Mesenchymal stem cell (in vitro differentiated cells and primary cell): ENCODE results near the gene VEGFB.
A peak's percentile ranks its signal among the peaks of the same experiment; 100 is the strongest.

Experiments
- DNase-seq: peaks from one replicate; pipeline ENCODE4 v3.0.0-alpha.2; 2013
- H2AFZ ChIP-seq: one replicate; pipeline ENCODE4 v1.6.1; 2013; ENCODE audit warnings: low read depth, mild to moderate bottlenecking, control low read depth, inconsistent platforms, low read length, moderate library complexity
- H2AK5ac ChIP-seq: 2 replicates; pipeline ENCODE4 v1.6.1; 2013; ENCODE audit warnings: low read length, moderate library complexity, mild to moderate bottlenecking, inconsistent platforms; ENCODE audit not compliant: severe bottlenecking
- H2BK120ac ChIP-seq: one replicate; pipeline ENCODE4 v1.6.1; 2013; ENCODE audit warnings: low read depth, mild to moderate bottlenecking, inconsistent platforms, low read length, moderate library complexity
- H2BK12ac ChIP-seq, 2 experiments: one replicate each; pipeline ENCODE4 v1.6.1; 2013; ENCODE audit warnings: inconsistent platforms in 2 of 2, low read length in 2 of 2, mild to moderate bottlenecking in 2 of 2, moderate library complexity in 2 of 2, control low read depth in 1 of 2
- H2BK15ac ChIP-seq: one replicate; pipeline ENCODE4 v1.6.1; 2013; ENCODE audit warnings: mild to moderate bottlenecking, low read depth, inconsistent platforms; ENCODE audit not compliant: poor library complexity, severe bottlenecking
- H2BK5ac ChIP-seq: 2 replicates; pipeline ENCODE4 v1.6.1; 2013; ENCODE audit warnings: low read depth, mild to moderate bottlenecking, low read length, control low read depth, inconsistent platforms; ENCODE audit not compliant: poor library complexity, severe bottlenecking
- H3K14ac ChIP-seq, 2 experiments: one replicate each; pipeline ENCODE4 v1.6.1; 2013; ENCODE audit warnings: inconsistent platforms in 2 of 2, low read length in 2 of 2, control low read depth in 1 of 2, mild to moderate bottlenecking in 1 of 2, moderate library complexity in 1 of 2
- H3K18ac ChIP-seq, 2 experiments: one replicate each; pipeline ENCODE4 v1.6.1; 2013; ENCODE audit warnings: inconsistent platforms in 2 of 2, low read length in 2 of 2, control low read depth in 1 of 2, low read depth in 1 of 2, mild to moderate bottlenecking in 1 of 2
- H3K23ac ChIP-seq, 2 experiments: one replicate each; pipeline ENCODE4 v1.6.1; 2013; ENCODE audit warnings: inconsistent platforms in 2 of 2, low read length in 2 of 2, mild to moderate bottlenecking in 2 of 2, moderate library complexity in 2 of 2, control low read depth in 1 of 2
- H3K27ac ChIP-seq: 2 replicates; pipeline ENCODE4 v1.5.1; 2013; ENCODE audit warnings: mild to moderate bottlenecking, moderate library complexity, low read length, control low read depth, inconsistent platforms; ENCODE audit not compliant: poor library complexity, severe bottlenecking
- H3K27me3 ChIP-seq, 2 experiments: 2 replicates each; pipeline versions ENCODE4 v1.6.1 to v1.7.0; 2013; ENCODE audit warnings: low read length in 2 of 2, mild to moderate bottlenecking in 2 of 2, moderate library complexity in 2 of 2, control low read depth in 1 of 2, inconsistent platforms in 1 of 2; ENCODE audit not compliant: control insufficient read depth in 1 of 2, insufficient read depth in 1 of 2
- H3K36me3 ChIP-seq, 2 experiments: 2 replicates each; pipeline versions ENCODE4 v1.6.1 to v1.7.0; 2013; ENCODE audit warnings: low read length in 2 of 2, control low read depth in 1 of 2, inconsistent platforms in 1 of 2, low read depth in 1 of 2, mild to moderate bottlenecking in 1 of 2; ENCODE audit not compliant: insufficient read depth in 2 of 2, control insufficient read depth in 1 of 2
- H3K4ac ChIP-seq, 2 experiments: one replicate each; pipeline ENCODE4 v1.6.1; 2013; ENCODE audit warnings: inconsistent platforms in 2 of 2, low read length in 2 of 2, mild to moderate bottlenecking in 2 of 2, moderate library complexity in 2 of 2, control low read depth in 1 of 2, low read depth in 1 of 2
- H3K4me1 ChIP-seq: 2 replicates; pipeline ENCODE4 v1.6.1; 2013; ENCODE audit warnings: low read depth, low read length, control low read depth; ENCODE audit not compliant: control insufficient read depth, insufficient read depth
- H3K4me2 ChIP-seq: 2 replicates; pipeline ENCODE4 v1.6.1; 2013; ENCODE audit warnings: low read length, mild to moderate bottlenecking, inconsistent platforms; ENCODE audit not compliant: poor library complexity, severe bottlenecking
- H3K4me3 ChIP-seq, 2 experiments: 2 replicates each; pipeline versions ENCODE4 v1.5.1 to v1.7.0; 2013; ENCODE audit warnings: low read length in 2 of 2, mild to moderate bottlenecking in 2 of 2, control low read depth in 1 of 2, low read depth in 1 of 2; ENCODE audit not compliant: insufficient read depth in 1 of 2
- H3K79me1 ChIP-seq: replicated peaks from 2 replicates; pipeline ENCODE4 v1.6.1; 2013; ENCODE audit warnings: mild to moderate bottlenecking, control low read depth, low read length, inconsistent platforms; ENCODE audit not compliant: poor library complexity, severe bottlenecking
- H3K9ac ChIP-seq: 2 replicates; pipeline ENCODE4 v1.7.0; 2013; ENCODE audit warnings: mild to moderate bottlenecking, low read length, moderate library complexity
- H3K9me3 ChIP-seq: 2 replicates; pipeline ENCODE4 v1.7.0; 2013; ENCODE audit warnings: mild to moderate bottlenecking, low read length; ENCODE audit not compliant: control insufficient read depth
- H4K8ac ChIP-seq: one replicate; pipeline ENCODE4 v1.6.1; 2013; ENCODE audit warnings: inconsistent platforms, mild to moderate bottlenecking, low read length, moderate library complexity
- H4K91ac ChIP-seq: one replicate; pipeline ENCODE4 v1.6.1; 2013; ENCODE audit warnings: mild to moderate bottlenecking, low read length, inconsistent platforms
- WGBS: methylation state at CpG from one replicate; pipeline ENCODE4 v1.1.7; 2013; ENCODE audit warnings: mixed read lengths; 5-methylcytosine and 5-hydroxymethylcytosine counted together

Gene VEGFB

GRCh38 chr11:64219755-64220154 is 14.6 kb upstream of the VEGFB start:
- Histone ChIP-seq H4K91ac (no peak overlapping the region), H2BK120ac (no peak overlapping the region), H3K4me3 (no peak overlapping the region), H3K4me2 (no peak overlapping the region), H3K79me1 (peaks cover 16% of the 10 kb centered on the region), H3K4ac (no peak overlapping the region), H3K27ac (no peak overlapping the region), H4K8ac (no peak overlapping the region), H3K18ac (no peak overlapping the region), H3K36me3 (peaks cover 23 to 40% of the 10 kb centered on the region in 2 experiments), H3K9ac (no peak overlapping the region), H3K23ac (no peak overlapping the region), H2AFZ (no peak overlapping the region), H2BK5ac (no peak overlapping the region), H2AK5ac (no peak overlapping the region), H3K27me3 (no peaks in the 10 kb centered on the region), H3K14ac (no peak overlapping the region), H3K4me1 (peaks cover 20% of the 10 kb centered on the region), H2BK12ac (no peak overlapping the region), H2BK15ac (no peak overlapping the region), H3K9me3 (no peaks in the 10 kb centered on the region)
- 98% methylated on average over 9 of the region's 10 CpGs for WGBS
- DNase-seq, result no peak

- Histone ChIP-seq H2BK15ac (no peak overlapping the region), H4K8ac (no peak overlapping the region), H4K91ac (peak overlapping the region; percentile 56), H2BK12ac (no peak overlapping the region), H3K4me3 (no peak overlapping the region), H3K36me3 (peaks cover 23 to 41% of the 10 kb centered on the region in 2 experiments), H3K23ac (no peak overlapping the region), H3K18ac (no peak overlapping the region), H3K4ac (no peak overlapping the region), H3K14ac (no peak overlapping the region), H2BK120ac (no peak overlapping the region), H2AK5ac (no peak overlapping the region), H3K9me3 (no peaks in the 10 kb centered on the region), H3K9ac (no peak overlapping the region), H2AFZ (no peak overlapping the region), H3K27me3 (no peaks in the 10 kb centered on the region), H3K79me1 (peaks cover 17% of the 10 kb centered on the region), H3K4me1 (peaks cover 25% of the 10 kb centered on the region), H3K27ac (no peak overlapping the region), H2BK5ac (no peak overlapping the region), H3K4me2 (no peak overlapping the region)
- no peak for DNase-seq
- WGBS, result 97% methylated on average over 17 of the region's 17 CpGs
These were observed 14.1 kb upstream of the VEGFB start for GRCh38 chr11:64220271-64220670.

- no peak overlapping the region for H2AK5ac ChIP-seq
- H3K9me3 ChIP-seq, result no peaks in the 10 kb centered on the region
- H2BK15ac ChIP-seq, result no peak overlapping the region
- no peak overlapping the region for H3K23ac ChIP-seq
- H3K79me1 ChIP-seq, result peaks cover 19% of the 10 kb centered on the region
- no peak overlapping the region for H2BK5ac ChIP-seq
- no peak overlapping the region for H3K14ac ChIP-seq
- 98% methylated on average over 12 of the region's 14 CpGs for WGBS
- H3K4me3 ChIP-seq, result no peak overlapping the region
- no peak for DNase-seq
- H3K4ac ChIP-seq, result no peak overlapping the region
- no peak overlapping the region for H3K18ac ChIP-seq
- no peak overlapping the region for H2BK12ac ChIP-seq
- H2BK120ac ChIP-seq, result no peak overlapping the region
- H3K27ac ChIP-seq, result no peak overlapping the region
- no peak overlapping the region for H4K8ac ChIP-seq
- H4K91ac ChIP-seq, result no peak overlapping the region
- H3K4me1 ChIP-seq, result peaks cover 30% of the 10 kb centered on the region
- H3K4me2 ChIP-seq, result no peak overlapping the region
- H2AFZ ChIP-seq, result no peak overlapping the region
- H3K9ac ChIP-seq, result no peak overlapping the region
- peaks cover 23 to 41% of the 10 kb centered on the region in 2 experiments for H3K36me3 ChIP-seq
- H3K27me3 ChIP-seq, result no peaks in the 10 kb centered on the region
These were observed 13.6 kb upstream of the VEGFB start for GRCh38 chr11:64220798-64221197.

- Histone ChIP-seq H3K4me3 (no peak overlapping the region), H3K23ac (no peak overlapping the region), H3K4me1 (peaks cover 43% of the 10 kb centered on the region), H3K36me3 (peaks cover 23 to 41% of the 10 kb centered on the region in 2 experiments), H3K9me3 (no peaks in the 10 kb centered on the region), H3K27ac (no peak overlapping the region), H2BK5ac (no peak overlapping the region), H2AFZ (no peak overlapping the region), H2BK120ac (no peak overlapping the region), H3K18ac (no peak overlapping the region), H3K4me2 (no peak overlapping the region), H2BK15ac (no peak overlapping the region), H2AK5ac (no peak overlapping the region), H3K14ac (no peak overlapping the region), H3K27me3 (no peaks in the 10 kb centered on the region), H2BK12ac (no peak overlapping the region), H3K79me1 (peaks cover 20% of the 10 kb centered on the region), H4K8ac (no peak overlapping the region), H3K9ac (no peak overlapping the region), H4K91ac (no peak overlapping the region), H3K4ac (no peak overlapping the region)
- DNase-seq, result no peak
- WGBS, result 96% methylated on average over 9 of the region's 9 CpGs
These were observed 11.8 kb upstream of the VEGFB start for GRCh38 chr11:64222651-64223000.
